SK-N-SH (cell line): ENCODE measurements around the gene PPP1R9B. TPM values are rescaled to one million over a fixed set of nuclear protein-coding genes. Genes with fewer than 3 reads are reported as not detected.

Experiments
- CTCF ChIA-PET: fragments of 300-600, 350-600 bp; formaldehyde crosslinking; extraction: SDS; loops from one replicate; lab custom pipeline; 2021; lab: Yijun Ruan, JAX
- POLR2A ChIA-PET: fragments of 350-600 bp; sonication (Branson Sonifier 250); formaldehyde crosslinking; extraction: SDS; loops from one replicate; lab custom pipeline; 2020; ENCODE audit warnings: antibody characterized with exemption, inconsistent platforms; lab: Yijun Ruan, JAX
- DNase-seq: peaks from one replicate; pipeline ENCODE4 v3.0.0; 2012
- H2AFZ ChIP-seq: fragments of 200-600 bp; sonication (generic); 2 replicates; pipeline ENCODE4 v1.8.1; 2016; ENCODE audit warnings: antibody characterized with exemption, mild to moderate bottlenecking, low read depth
- H3F3A ChIP-seq: fragments of 200-600 bp; sonication (generic); replicated peaks from 2 replicates; pipeline ENCODE3; 2016; ENCODE audit warnings: antibody characterized with exemption, mild to moderate bottlenecking; ENCODE audit not compliant: insufficient read depth
- H3K27ac ChIP-seq, 2 experiments: fragments of 200-500 bp in 1 of 2; fragments of 200-600 bp in 1 of 2; sonication (Bioruptor generic) in 1 of 2; sonication (generic), shearing (Covaris generic) in 1 of 2; 2 replicates each; pipeline versions ENCODE4 v1.5.1 to v1.6.1; 2014 to 2016; ENCODE audit warnings: low read depth in 2 of 2, inconsistent platforms in 1 of 2, low read length in 1 of 2, mild to moderate bottlenecking in 1 of 2, mixed read lengths in 1 of 2
- H3K27me3 ChIP-seq: fragments of 200-600 bp; sonication (generic), shearing (Covaris generic); 2 replicates; pipeline ENCODE4 v1.6.1; 2016; ENCODE audit warnings: mixed run types; ENCODE audit not compliant: insufficient read depth
- H3K36me3 ChIP-seq, 2 experiments: fragments of 200-500 bp in 1 of 2; fragments of 200-600 bp in 1 of 2; sonication (Bioruptor generic) in 1 of 2; sonication (generic) in 1 of 2; replicated peaks in 1 of 2; 2 replicates each; pipeline versions ENCODE3 to v1.5.1; 2014 to 2016; ENCODE audit warnings: low read length in 1 of 2, mild to moderate bottlenecking in 1 of 2; ENCODE audit not compliant: insufficient read depth in 2 of 2, control insufficient read depth in 1 of 2
- H3K4me1 ChIP-seq, 2 experiments: fragments of 200-500 bp in 1 of 2; fragments of 200-600 bp in 1 of 2; sonication (Bioruptor generic) in 1 of 2; sonication (generic), shearing (Covaris generic) in 1 of 2; 2 replicates each; pipeline versions ENCODE4 v1.5.1 to v1.6.1; 2014 to 2016; ENCODE audit warnings: low read depth in 1 of 2, low read length in 1 of 2, mixed run types in 1 of 2; ENCODE audit not compliant: insufficient read depth in 2 of 2, control insufficient read depth in 1 of 2
- H3K4me2 ChIP-seq: fragments of 200-600 bp; sonication (generic), shearing (Covaris generic); 2 replicates; pipeline ENCODE4 v1.6.1; 2017; ENCODE audit warnings: mixed run types
- H3K4me3 ChIP-seq, 2 experiments: fragments of 200-500 bp in 1 of 2; fragments of 200-600 bp in 1 of 2; sonication (Bioruptor generic) in 1 of 2; sonication (generic), shearing (Covaris generic) in 1 of 2; 2 replicates each; pipeline versions ENCODE4 v1.5.1 to v1.8.1; 2014 to 2016; ENCODE audit warnings: low read depth in 2 of 2, inconsistent platforms in 1 of 2, low read length in 1 of 2, mild to moderate bottlenecking in 1 of 2, mixed read lengths in 1 of 2, moderate library complexity in 1 of 2
- H3K79me2 ChIP-seq: fragments of 200-600 bp; sonication (generic); 2 replicates; pipeline ENCODE4 v1.8.1; 2017; ENCODE audit warnings: mild to moderate bottlenecking; ENCODE audit not compliant: insufficient read depth
- H3K9ac ChIP-seq: fragments of 200-600 bp; sonication (generic); 2 replicates; pipeline ENCODE4 v1.6.1; 2017; ENCODE audit warnings: mixed run types
- H3K9me2 ChIP-seq: fragments of 200-600 bp; sonication (generic); 2 replicates; pipeline ENCODE4 v1.6.1; 2017; ENCODE audit warnings: mixed run types
- H3K9me3 ChIP-seq: fragments of 200-600 bp; sonication (generic); 2 replicates; pipeline ENCODE4 v1.6.1; 2017; ENCODE audit warnings: mixed run types, mild to moderate bottlenecking, moderate library complexity
- H4K20me1 ChIP-seq: fragments of 200-600 bp; sonication (generic); 2 replicates; pipeline ENCODE4 v1.6.1; 2017; ENCODE audit warnings: mild to moderate bottlenecking, mixed run types; ENCODE audit not compliant: insufficient read depth
- CHD2 ChIP-seq: fragments of 150-350 bp; IDR thresholded peaks from 2 replicates; pipeline ENCODE4 v1.6.1; 2018; ENCODE audit warnings: low read length; ENCODE audit not compliant: partially characterized antibody
- ELF1 ChIP-seq: IDR thresholded peaks from 2 replicates; pipeline ENCODE4 v1.4.0; 2012
- EZH2phosphoT487 ChIP-seq: fragments of 200-600 bp; sonication (generic); IDR thresholded peaks from 2 replicates; pipeline ENCODE4 v1.6.1; 2017; ENCODE audit warnings: low read depth, mixed run types, mild to moderate bottlenecking, antibody characterized with exemption, moderate library complexity, borderline replicate concordance
- FOXM1 ChIP-seq: IDR thresholded peaks from 2 replicates; pipeline ENCODE4 v1.4.0; 2012; ENCODE audit warnings: low read depth, mild to moderate bottlenecking
- GABPA ChIP-seq: IDR thresholded peaks from 2 replicates; pipeline ENCODE4 v1.4.0; 2012; ENCODE audit warnings: low read depth, mild to moderate bottlenecking
- GATA2 ChIP-seq: sonication (generic); formaldehyde crosslinking; IDR thresholded peaks from 2 replicates; pipeline ENCODE4 v1.5.0; 2020; ENCODE audit warnings: mild to moderate bottlenecking, missing genetic modification reagents
- MXI1 ChIP-seq: IDR thresholded peaks from 2 replicates; pipeline ENCODE4 v1.6.1; 2012; ENCODE audit warnings: mild to moderate bottlenecking, low read depth, low read length, improper control_type of control experiment
- NRF1 ChIP-seq: IDR thresholded peaks from 2 replicates; pipeline ENCODE4 v1.6.1; 2012; ENCODE audit warnings: low read depth, mild to moderate bottlenecking, low read length
- POLR2AphosphoS5 ChIP-seq: IDR thresholded peaks from 2 replicates; pipeline ENCODE4 v1.6.1; 2012; ENCODE audit warnings: low read depth, low read length
- RCOR1 ChIP-seq: fragments of 150-350 bp; IDR thresholded peaks from 2 replicates; pipeline ENCODE4 v1.6.1; 2017; ENCODE audit warnings: antibody characterized with exemption, low read length
- SMC3 ChIP-seq: IDR thresholded peaks from 2 replicates; pipeline ENCODE4 v1.6.1; 2012; ENCODE audit warnings: low read depth, low read length, improper control_type of control experiment
- TCF12 ChIP-seq: IDR thresholded peaks from 2 replicates; pipeline ENCODE4 v1.4.0; 2012
- WGBS: methylation state at CpG from one replicate; pipeline ENCODE4 v1.1.6; 2017; ENCODE audit warnings: low lambda C conversion rate; 5-methylcytosine and 5-hydroxymethylcytosine counted together
- polyA plus RNA-seq, 3 experiments: library from polyadenylated mRNA; depleted of rRNA; stranded (reverse); fragments of >200 nt; gene quantifications; 2 replicates each; pipeline ENCODE4 v1.2.3, GENCODE V29; 2012
- TF ChIP-seq, protein P1 (sequence below): IDR thresholded peaks from 2 replicates; pipeline ENCODE4; 2012

Gene PPP1R9B
- polyA plus RNA-seq, 1 of the 3 experiments (the other 2 are of a cell fraction) = 35.2 TPM

DNA sequence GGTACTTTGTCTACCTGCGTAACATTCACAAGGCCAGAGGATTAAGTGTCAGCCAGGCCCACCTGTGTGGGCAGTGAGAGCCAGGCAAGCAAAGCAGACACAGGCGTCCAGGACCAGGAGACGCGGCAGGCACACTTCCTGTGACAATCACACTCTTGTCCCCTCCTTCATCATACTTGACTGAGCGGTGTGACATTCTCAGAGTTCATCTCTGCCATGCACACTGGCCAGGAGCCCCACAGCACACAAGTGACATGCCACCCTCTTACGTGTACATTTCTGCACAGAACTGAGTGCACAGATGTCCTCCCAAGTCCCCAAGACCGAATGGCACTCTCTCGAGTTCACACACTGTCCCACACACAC is 8.7 kb downstream of the PPP1R9B start:
- H3K27me3 ChIP-seq = no peaks in the 10 kb centered on the region
- H2AFZ ChIP-seq = no peak overlapping the region
- 93% methylated on average over 8 of the region's 8 CpGs for WGBS
- no peak overlapping the region for H3K27ac ChIP-seq
- peaks cover 59% of the 10 kb centered on the region for H4K20me1 ChIP-seq
- no peaks in the 10 kb centered on the region for H3K9me2 ChIP-seq
- DNase-seq = no peak
- H3K4me3 ChIP-seq = no peak overlapping the region
- peaks cover 9 to 17% of the 10 kb centered on the region in 2 experiments; a peak in 2 of 4 replicates for H3K4me1 ChIP-seq
- POLR2A ChIA-PET = no interaction called here
- H3K4me2 ChIP-seq = no peak overlapping the region
- H3K79me2 ChIP-seq = peaks cover 47% of the 10 kb centered on the region
- TF ChIP-seq SMC3 (no peak), CHD2 (no peak), EZH2phosphoT487 (no peak), ELF1 (no peak), MXI1 (no peak), GABPA (no peak), RCOR1 (no peak)
- TF ChIP-seq, protein P1, sequence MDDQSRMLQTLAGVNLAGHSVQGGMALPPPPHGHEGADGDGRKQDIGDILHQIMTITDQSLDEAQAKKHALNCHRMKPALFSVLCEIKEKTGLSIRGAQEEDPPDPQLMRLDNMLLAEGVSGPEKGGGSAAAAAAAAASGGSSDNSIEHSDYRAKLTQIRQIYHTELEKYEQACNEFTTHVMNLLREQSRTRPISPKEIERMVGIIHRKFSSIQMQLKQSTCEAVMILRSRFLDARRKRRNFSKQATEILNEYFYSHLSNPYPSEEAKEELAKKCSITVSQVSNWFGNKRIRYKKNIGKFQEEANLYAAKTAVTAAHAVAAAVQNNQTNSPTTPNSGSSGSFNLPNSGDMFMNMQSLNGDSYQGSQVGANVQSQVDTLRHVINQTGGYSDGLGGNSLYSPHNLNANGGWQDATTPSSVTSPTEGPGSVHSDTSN = no peak
- peaks cover 44 to 86% of the 10 kb centered on the region in 2 experiments for H3K36me3 ChIP-seq
- H3F3A ChIP-seq = peaks cover 17% of the 10 kb centered on the region
- H3K9ac ChIP-seq = no peak overlapping the region
- H3K9me3 ChIP-seq = no peaks in the 10 kb centered on the region
- CTCF ChIA-PET = interaction anchor here (1.4 to 9.3 kb wide), 7 partner anchors 9 to 57 kb away, joined by 3 to 169 read pairs (median 21); partner anchors contain the start of genes PPP1R9B and SAMD14

DNA sequence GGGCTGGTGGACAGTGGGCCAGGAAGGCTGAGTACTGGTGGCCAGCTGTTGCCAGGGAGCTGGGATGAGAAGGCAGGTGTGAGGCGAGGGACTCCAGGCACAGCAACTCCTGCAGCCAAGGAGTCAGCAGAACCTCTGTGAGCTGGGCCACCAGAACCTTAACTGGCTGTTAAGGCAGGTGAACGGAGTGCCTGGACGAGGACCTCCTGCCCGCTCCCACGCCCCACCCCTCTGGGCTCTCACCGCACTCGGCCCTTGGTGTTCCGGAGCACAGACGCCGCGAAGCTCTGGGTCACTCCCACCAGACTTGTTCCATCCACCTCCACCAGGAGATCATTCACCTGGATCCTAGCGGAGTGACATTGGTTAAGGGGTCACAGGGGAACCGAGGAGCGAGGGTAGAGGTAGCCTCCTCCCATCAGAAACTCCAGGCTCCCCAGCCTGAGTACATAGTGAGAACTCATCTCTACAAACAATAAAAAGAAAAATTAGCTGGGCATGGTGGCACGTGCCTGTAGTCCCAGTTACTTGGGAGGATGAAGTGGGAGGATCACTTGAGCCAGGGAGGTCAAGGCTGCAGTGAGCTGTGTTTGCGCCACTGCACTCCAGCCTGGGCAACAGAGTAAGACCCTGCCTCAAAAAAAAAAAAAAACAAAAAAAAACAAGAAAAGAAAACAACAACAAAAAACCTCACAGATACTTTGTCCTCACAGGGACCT is 9.3 kb downstream of the PPP1R9B start:
- Histone ChIP-seq H3K27ac (no peak overlapping the region; a peak in 1 of 4 replicates), H3K36me3 (peaks cover 49 to 89% of the 10 kb centered on the region in 2 experiments), H3F3A (peaks cover 17% of the 10 kb centered on the region), H3K9ac (no peak overlapping the region), H3K4me3 (no peak overlapping the region), H3K4me1 (peaks cover 4 to 12% of the 10 kb centered on the region in 2 experiments; a peak in 2 of 4 replicates), H2AFZ (no peak overlapping the region), H3K4me2 (no peak overlapping the region), H3K9me3 (no peaks in the 10 kb centered on the region), H4K20me1 (peaks cover 54% of the 10 kb centered on the region), H3K79me2 (peaks cover 41% of the 10 kb centered on the region), H3K27me3 (no peaks in the 10 kb centered on the region), H3K9me2 (no peaks in the 10 kb centered on the region)
- ChIA-PET POLR2A (no interaction called here), CTCF (interaction anchor here (0.6 to 9.3 kb wide), 24 partner anchors 10 to 167 kb away, joined by 3 to 169 read pairs (median 4); partner anchors contain the start of genes PPP1R9B, SAMD14 and SGCA)
- WGBS = 97% methylated on average over 15 of the region's 16 CpGs
- no peak for TF ChIP-seq NRF1
- no peak for TF ChIP-seq POLR2AphosphoS5
- no peak for TF ChIP-seq EZH2phosphoT487
- TF ChIP-seq FOXM1 = no peak
- TF ChIP-seq RCOR1 = no peak
- TF ChIP-seq GATA2 (CRISPR knock-in tag) = no peak
- TF ChIP-seq TCF12 = no peak
- DNase-seq = no peak
